H1 (cell line): ENCODE measurements around the gene LRRC2. TPM values are rescaled to one million over a fixed set of nuclear protein-coding genes. Genes with fewer than 3 reads are reported as not detected.

Experiments used
- CBX5 ChIP-seq: fragments of 300-800, 300-1000 bp; sonication (generic); IDR thresholded peaks from 2 replicates; pipeline ENCODE4 v1.7.1; 2016; ENCODE audit warnings: antibody characterized with exemption, low read length, low read depth
- GABPA ChIP-seq: IDR thresholded peaks from 2 replicates; pipeline ENCODE4 v1.6.1; 2011; ENCODE audit warnings: mild to moderate bottlenecking, low read length, moderate library complexity, borderline replicate concordance; ENCODE audit not compliant: insufficient read depth
- GTF2F1 ChIP-seq: IDR thresholded peaks from 2 replicates; pipeline ENCODE4 v1.6.1; 2012; ENCODE audit warnings: low read depth, low read length, improper control_type of control experiment, borderline replicate concordance
- KDM5A ChIP-seq: fragments of 200-600 bp; IDR thresholded peaks from 2 replicates; pipeline ENCODE4 v1.7.1; 2012; ENCODE audit warnings: mild to moderate bottlenecking, low read length, inconsistent platforms, mixed read lengths
- POLR2A ChIP-seq, 2 experiments: IDR thresholded peaks; 1 replicate in 1 of 2; 2 replicates in 1 of 2; pipeline ENCODE4 v1.6.1; 2011; ENCODE audit warnings: low read depth in 2 of 2, low read length in 2 of 2, mild to moderate bottlenecking in 2 of 2; ENCODE audit errors: control extremely low read depth in 1 of 2
- RAD21 ChIP-seq, 2 experiments: IDR thresholded peaks in 1 of 2; conservative IDR thresholded peaks in 1 of 2; 2 replicates each; pipeline ENCODE4 v1.6.1; 2011; ENCODE audit warnings: low read depth in 2 of 2, low read length in 2 of 2, improper control_type of control experiment in 1 of 2, inconsistent platforms in 1 of 2, mild to moderate bottlenecking in 1 of 2, moderate library complexity in 1 of 2
- TAF1 ChIP-seq: IDR thresholded peaks from 2 replicates; pipeline ENCODE4 v1.6.1; 2011; ENCODE audit warnings: mild to moderate bottlenecking, low read depth, low read length
- TAF7 ChIP-seq: optimal IDR thresholded peaks from 2 replicates; pipeline ENCODE3; 2011; ENCODE audit warnings: low read depth, mild to moderate bottlenecking, inconsistent platforms, low read length, moderate library complexity, borderline replicate concordance
- TCF12 ChIP-seq: IDR thresholded peaks from 2 replicates; pipeline ENCODE4 v1.6.1; 2011; ENCODE audit warnings: low read depth, mild to moderate bottlenecking, low read length
- polyA plus RNA-seq, 7 experiments: library from polyadenylated mRNA; depleted of rRNA in 3 of 7; stranded (reverse) in 5 of 7; unstranded in 2 of 7; fragments of >200 nt in 5 of 7; fragments of 200-250 nt in 2 of 7; gene quantifications; 1 replicate in 5 of 7; 2 replicates in 1 of 7; 4 replicates in 1 of 7; pipeline versions ENCODE4 v1.2.1 to v1.2.3, GENCODE V29; 2011 to 2013; ENCODE audit warnings: missing spikeins in 2 of 7, mixed read lengths in 2 of 7
- total RNA-seq: library from RNA; stranded (reverse); fragmentation: NEBNext Ultra II Directional; extraction: Animal tissue kit (Norgen Biotek cat#: 25700); gene quantifications from 2 replicates; pipeline ENCODE4 v1.2.1, GENCODE V29; 2021
- TF ChIP-seq, protein P1 (sequence below): fragments of 300-600 bp; sonication (generic); IDR thresholded peaks from 2 replicates; pipeline ENCODE4 v1.7.1; 2012; ENCODE audit warnings: low read length, moderate library complexity, mild to moderate bottlenecking, inconsistent platforms; ENCODE audit not compliant: insufficient replicate concordance
- TF ChIP-seq, protein P2 (sequence below): IDR thresholded peaks from 2 replicates; pipeline ENCODE4 v1.6.1; 2011; ENCODE audit warnings: low read depth, mild to moderate bottlenecking, low read length; ENCODE audit not compliant: insufficient read depth

Gene LRRC2
- total and polyA plus RNA-seq, 2 of the 8 experiments (the other 6 are each of a cell fraction or from before 2014, with no cell fraction given) = 1.4 to 6.4 TPM

DNA sequence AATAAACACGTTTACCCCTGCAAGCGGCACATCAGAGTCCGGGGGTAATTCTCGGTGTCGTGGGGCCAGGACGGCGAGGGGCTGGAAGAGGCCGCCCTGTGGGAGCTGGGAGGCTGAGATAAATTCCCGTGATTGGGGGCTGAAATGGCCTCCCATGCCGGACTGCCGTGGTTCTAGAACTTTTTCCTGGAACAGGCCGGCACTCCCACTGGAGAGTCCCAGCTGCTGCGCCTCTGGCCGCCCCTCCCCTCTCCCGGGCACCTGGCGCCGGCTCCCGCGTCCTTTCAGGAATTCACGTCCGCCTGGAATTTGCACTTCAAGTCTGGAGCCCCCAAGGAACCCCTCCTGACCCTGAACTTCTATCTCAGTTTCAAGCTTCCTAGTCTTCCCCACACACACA is 10.8 kb upstream of the LRRC2 start (continued):
- TF ChIP-seq, protein P1, sequence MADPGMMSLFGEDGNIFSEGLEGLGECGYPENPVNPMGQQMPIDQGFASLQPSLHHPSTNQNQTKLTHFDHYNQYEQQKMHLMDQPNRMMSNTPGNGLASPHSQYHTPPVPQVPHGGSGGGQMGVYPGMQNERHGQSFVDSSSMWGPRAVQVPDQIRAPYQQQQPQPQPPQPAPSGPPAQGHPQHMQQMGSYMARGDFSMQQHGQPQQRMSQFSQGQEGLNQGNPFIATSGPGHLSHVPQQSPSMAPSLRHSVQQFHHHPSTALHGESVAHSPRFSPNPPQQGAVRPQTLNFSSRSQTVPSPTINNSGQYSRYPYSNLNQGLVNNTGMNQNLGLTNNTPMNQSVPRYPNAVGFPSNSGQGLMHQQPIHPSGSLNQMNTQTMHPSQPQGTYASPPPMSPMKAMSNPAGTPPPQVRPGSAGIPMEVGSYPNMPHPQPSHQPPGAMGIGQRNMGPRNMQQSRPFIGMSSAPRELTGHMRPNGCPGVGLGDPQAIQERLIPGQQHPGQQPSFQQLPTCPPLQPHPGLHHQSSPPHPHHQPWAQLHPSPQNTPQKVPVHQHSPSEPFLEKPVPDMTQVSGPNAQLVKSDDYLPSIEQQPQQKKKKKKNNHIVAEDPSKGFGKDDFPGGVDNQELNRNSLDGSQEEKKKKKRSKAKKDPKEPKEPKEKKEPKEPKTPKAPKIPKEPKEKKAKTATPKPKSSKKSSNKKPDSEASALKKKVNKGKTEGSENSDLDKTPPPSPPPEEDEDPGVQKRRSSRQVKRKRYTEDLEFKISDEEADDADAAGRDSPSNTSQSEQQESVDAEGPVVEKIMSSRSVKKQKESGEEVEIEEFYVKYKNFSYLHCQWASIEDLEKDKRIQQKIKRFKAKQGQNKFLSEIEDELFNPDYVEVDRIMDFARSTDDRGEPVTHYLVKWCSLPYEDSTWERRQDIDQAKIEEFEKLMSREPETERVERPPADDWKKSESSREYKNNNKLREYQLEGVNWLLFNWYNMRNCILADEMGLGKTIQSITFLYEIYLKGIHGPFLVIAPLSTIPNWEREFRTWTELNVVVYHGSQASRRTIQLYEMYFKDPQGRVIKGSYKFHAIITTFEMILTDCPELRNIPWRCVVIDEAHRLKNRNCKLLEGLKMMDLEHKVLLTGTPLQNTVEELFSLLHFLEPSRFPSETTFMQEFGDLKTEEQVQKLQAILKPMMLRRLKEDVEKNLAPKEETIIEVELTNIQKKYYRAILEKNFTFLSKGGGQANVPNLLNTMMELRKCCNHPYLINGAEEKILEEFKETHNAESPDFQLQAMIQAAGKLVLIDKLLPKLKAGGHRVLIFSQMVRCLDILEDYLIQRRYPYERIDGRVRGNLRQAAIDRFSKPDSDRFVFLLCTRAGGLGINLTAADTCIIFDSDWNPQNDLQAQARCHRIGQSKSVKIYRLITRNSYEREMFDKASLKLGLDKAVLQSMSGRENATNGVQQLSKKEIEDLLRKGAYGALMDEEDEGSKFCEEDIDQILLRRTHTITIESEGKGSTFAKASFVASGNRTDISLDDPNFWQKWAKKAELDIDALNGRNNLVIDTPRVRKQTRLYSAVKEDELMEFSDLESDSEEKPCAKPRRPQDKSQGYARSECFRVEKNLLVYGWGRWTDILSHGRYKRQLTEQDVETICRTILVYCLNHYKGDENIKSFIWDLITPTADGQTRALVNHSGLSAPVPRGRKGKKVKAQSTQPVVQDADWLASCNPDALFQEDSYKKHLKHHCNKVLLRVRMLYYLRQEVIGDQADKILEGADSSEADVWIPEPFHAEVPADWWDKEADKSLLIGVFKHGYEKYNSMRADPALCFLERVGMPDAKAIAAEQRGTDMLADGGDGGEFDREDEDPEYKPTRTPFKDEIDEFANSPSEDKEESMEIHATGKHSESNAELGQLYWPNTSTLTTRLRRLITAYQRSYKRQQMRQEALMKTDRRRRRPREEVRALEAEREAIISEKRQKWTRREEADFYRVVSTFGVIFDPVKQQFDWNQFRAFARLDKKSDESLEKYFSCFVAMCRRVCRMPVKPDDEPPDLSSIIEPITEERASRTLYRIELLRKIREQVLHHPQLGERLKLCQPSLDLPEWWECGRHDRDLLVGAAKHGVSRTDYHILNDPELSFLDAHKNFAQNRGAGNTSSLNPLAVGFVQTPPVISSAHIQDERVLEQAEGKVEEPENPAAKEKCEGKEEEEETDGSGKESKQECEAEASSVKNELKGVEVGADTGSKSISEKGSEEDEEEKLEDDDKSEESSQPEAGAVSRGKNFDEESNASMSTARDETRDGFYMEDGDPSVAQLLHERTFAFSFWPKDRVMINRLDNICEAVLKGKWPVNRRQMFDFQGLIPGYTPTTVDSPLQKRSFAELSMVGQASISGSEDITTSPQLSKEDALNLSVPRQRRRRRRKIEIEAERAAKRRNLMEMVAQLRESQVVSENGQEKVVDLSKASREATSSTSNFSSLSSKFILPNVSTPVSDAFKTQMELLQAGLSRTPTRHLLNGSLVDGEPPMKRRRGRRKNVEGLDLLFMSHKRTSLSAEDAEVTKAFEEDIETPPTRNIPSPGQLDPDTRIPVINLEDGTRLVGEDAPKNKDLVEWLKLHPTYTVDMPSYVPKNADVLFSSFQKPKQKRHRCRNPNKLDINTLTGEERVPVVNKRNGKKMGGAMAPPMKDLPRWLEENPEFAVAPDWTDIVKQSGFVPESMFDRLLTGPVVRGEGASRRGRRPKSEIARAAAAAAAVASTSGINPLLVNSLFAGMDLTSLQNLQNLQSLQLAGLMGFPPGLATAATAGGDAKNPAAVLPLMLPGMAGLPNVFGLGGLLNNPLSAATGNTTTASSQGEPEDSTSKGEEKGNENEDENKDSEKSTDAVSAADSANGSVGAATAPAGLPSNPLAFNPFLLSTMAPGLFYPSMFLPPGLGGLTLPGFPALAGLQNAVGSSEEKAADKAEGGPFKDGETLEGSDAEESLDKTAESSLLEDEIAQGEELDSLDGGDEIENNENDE = no peak
- TF ChIP-seq TAF1 = peak; percentile 63; the same call in 1 of the 2 replicates
- TF ChIP-seq RAD21 (IDR thresholded peaks at IDR 0.05 in 1 of 2, conservative IDR thresholded peaks at IDR 0.05 in 1 of 2; ENCODE audit: low read depth in 2 of 2, low read length in 2 of 2) = 0 out of 4 replicates have a peak, but pooled peaks of 1 of the 2 experiments have one; percentile 1
- peak; percentile 8 to 59 for TF ChIP-seq POLR2A (IDR thresholded peaks at IDR 0.05; ENCODE audit: control extremely low read depth in 1 of 2, low read depth in 2 of 2, low read length in 2 of 2)
- no peak for TF ChIP-seq KDM5A
- TF ChIP-seq, protein P2, sequence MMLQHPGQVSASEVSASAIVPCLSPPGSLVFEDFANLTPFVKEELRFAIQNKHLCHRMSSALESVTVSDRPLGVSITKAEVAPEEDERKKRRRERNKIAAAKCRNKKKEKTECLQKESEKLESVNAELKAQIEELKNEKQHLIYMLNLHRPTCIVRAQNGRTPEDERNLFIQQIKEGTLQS = no peak
- no peak for TF ChIP-seq CBX5
- TF ChIP-seq GABPA = no peak
- peak; percentile 41 for TF ChIP-seq TAF7
- 0 out of 2 replicates have a peak, but pooled peaks have one; percentile 70 for TF ChIP-seq TCF12
- TF ChIP-seq GTF2F1 = 0 out of 2 replicates have a peak, but pooled peaks have one; percentile 4
